ENCODE data around the gene ZNF845.

GRCh38 chr19:53365134-53365898 is 31.8 kb downstream of the ZNF845 start, which contains the start of gene ZNF525:
- TF ChIP-seq CTCF (IDR thresholded peaks at IDR 0.05) (no peak), POLR2A (IDR thresholded peaks at IDR 0.05) (peak in 1 of 2 donors; percentile 44)
